ENCODE results near the gene LARGE2. TPM values are rescaled to one million over a fixed set of nuclear protein-coding genes. Genes with fewer than 3 reads are reported as not detected.

LARGE2 gene
- total and polyA plus RNA-seq, 2 experiments from 2014 or later, result 4.3 to 9.7 TPM

DNA sequence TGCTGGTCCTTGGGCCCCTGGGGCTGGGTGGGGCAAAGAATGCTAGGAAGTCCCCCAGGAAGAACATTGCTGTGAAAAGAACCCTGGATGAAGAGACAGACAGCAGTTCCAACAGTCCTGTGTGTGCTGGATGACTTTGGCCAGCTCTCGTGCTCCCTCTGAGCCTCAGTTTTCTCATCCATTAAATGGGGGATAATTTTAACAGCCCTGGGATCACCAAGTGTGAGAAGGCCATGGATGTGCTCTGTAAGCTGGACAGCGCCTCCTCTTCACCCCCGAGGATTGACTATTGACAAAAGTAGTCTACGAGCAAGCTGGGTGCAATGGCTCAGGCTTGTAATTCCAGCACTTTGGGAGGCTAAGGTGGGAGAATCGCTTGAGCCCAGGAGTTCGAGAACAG, 2.5 kb downstream of the LARGE2 start:
- H3K4me3 ChIP-seq, result no peak overlapping the region
- no peaks in the 10 kb centered on the region for H3K79me2 ChIP-seq
- H3K9me3 ChIP-seq (ENCODE audit: low read depth), result no peaks in the 10 kb centered on the region
- H3K4me2 ChIP-seq, result no peak overlapping the region
- no peaks in the 10 kb centered on the region for H4K20me1 ChIP-seq (ENCODE audit: insufficient read depth, poor library complexity, severe bottlenecking)
- H2AFZ ChIP-seq, result no peak overlapping the region
- no peak for DNase-seq (ENCODE audit: low spot score)
- no peaks in the 10 kb centered on the region for H3K9me2 ChIP-seq (replicated peaks; ENCODE audit: insufficient read depth)
- peaks cover 8% of the 10 kb centered on the region for H3K27me3 ChIP-seq
- H3K4me1 ChIP-seq (ENCODE audit: insufficient read depth), result peaks cover 12% of the 10 kb centered on the region
- no peak overlapping the region for H3K27ac ChIP-seq
- TF ChIP-seq EZH2phosphoT487 (IDR thresholded peaks at IDR 0.05; ENCODE audit: low read depth, severe bottlenecking, unreplicated experiment) (no peak), EZH2 (IDR thresholded peaks at IDR 0.05; ENCODE audit: borderline replicate concordance) (no peak)
- TF ChIP-seq, protein P1, sequence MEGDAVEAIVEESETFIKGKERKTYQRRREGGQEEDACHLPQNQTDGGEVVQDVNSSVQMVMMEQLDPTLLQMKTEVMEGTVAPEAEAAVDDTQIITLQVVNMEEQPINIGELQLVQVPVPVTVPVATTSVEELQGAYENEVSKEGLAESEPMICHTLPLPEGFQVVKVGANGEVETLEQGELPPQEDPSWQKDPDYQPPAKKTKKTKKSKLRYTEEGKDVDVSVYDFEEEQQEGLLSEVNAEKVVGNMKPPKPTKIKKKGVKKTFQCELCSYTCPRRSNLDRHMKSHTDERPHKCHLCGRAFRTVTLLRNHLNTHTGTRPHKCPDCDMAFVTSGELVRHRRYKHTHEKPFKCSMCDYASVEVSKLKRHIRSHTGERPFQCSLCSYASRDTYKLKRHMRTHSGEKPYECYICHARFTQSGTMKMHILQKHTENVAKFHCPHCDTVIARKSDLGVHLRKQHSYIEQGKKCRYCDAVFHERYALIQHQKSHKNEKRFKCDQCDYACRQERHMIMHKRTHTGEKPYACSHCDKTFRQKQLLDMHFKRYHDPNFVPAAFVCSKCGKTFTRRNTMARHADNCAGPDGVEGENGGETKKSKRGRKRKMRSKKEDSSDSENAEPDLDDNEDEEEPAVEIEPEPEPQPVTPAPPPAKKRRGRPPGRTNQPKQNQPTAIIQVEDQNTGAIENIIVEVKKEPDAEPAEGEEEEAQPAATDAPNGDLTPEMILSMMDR (IDR thresholded peaks at IDR 0.05; ENCODE audit: poor library complexity), result no peak
- no peaks in the 10 kb centered on the region for H3K36me3 ChIP-seq (replicated peaks; ENCODE audit: insufficient read depth, low read depth)
- 91% methylated on average over 6 of the region's 6 CpGs for whole genome bisulfite sequencing (ENCODE audit: low lambda C conversion rate, missing lambda C conversion rate)

GRCh38 chr11:45925550-45925949, 3.1 kb downstream of the LARGE2 start:
- H3K4me1 ChIP-seq (ENCODE audit: insufficient read depth), result peaks cover 12% of the 10 kb centered on the region
- H3K4me3 ChIP-seq, result no peak overlapping the region
- H3K27ac ChIP-seq, result no peak overlapping the region
- no peaks in the 10 kb centered on the region for H3K9me3 ChIP-seq (ENCODE audit: low read depth)
- H3K4me2 ChIP-seq, result no peak overlapping the region
- no peaks in the 10 kb centered on the region for H3K36me3 ChIP-seq (replicated peaks; ENCODE audit: insufficient read depth, low read depth)
- H3K79me2 ChIP-seq, result no peaks in the 10 kb centered on the region
- WGBS (ENCODE audit: low lambda C conversion rate, missing lambda C conversion rate), result 90% methylated on average over 3 of the region's 3 CpGs
- peaks cover 8% of the 10 kb centered on the region for H3K27me3 ChIP-seq
- no peak for DNase-seq (ENCODE audit: low spot score)
- H3K9me2 ChIP-seq (replicated peaks; ENCODE audit: insufficient read depth), result no peaks in the 10 kb centered on the region
- no peaks in the 10 kb centered on the region for H4K20me1 ChIP-seq (ENCODE audit: insufficient read depth, poor library complexity, severe bottlenecking)
- no peak overlapping the region for H2AFZ ChIP-seq
- TF ChIP-seq EZH2 (IDR thresholded peaks at IDR 0.05; ENCODE audit: borderline replicate concordance), result no peak
- TF ChIP-seq, protein P1 (IDR thresholded peaks at IDR 0.05; ENCODE audit: poor library complexity), result no peak

DNA sequence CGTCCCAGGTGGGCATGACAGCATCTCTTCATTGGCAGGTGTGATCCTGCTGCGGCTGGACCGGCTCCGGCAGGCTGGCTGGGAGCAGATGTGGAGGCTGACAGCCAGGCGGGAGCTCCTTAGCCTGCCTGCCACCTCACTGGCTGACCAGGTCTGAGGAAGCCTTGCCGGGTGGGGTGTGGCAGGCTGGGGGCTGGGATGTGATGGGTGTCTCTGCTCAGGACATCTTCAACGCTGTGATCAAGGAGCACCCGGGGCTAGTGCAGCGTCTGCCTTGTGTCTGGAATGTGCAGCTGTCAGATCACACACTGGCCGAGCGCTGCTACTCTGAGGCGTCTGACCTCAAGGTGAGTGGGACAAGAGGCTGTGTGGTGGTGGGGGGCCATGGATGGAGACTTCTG, 3.5 kb downstream of the LARGE2 start:
- H3K27me3 ChIP-seq, result peaks cover 8% of the 10 kb centered on the region
- peaks cover 12% of the 10 kb centered on the region for H3K4me1 ChIP-seq (ENCODE audit: insufficient read depth)
- H3K9me3 ChIP-seq (ENCODE audit: low read depth), result no peaks in the 10 kb centered on the region
- H2AFZ ChIP-seq, result no peak overlapping the region
- no peak overlapping the region for H3K27ac ChIP-seq
- no peaks in the 10 kb centered on the region for H3K9me2 ChIP-seq (replicated peaks; ENCODE audit: insufficient read depth)
- no peaks in the 10 kb centered on the region for H4K20me1 ChIP-seq (ENCODE audit: insufficient read depth, poor library complexity, severe bottlenecking)
- no peaks in the 10 kb centered on the region for H3K79me2 ChIP-seq
- H3K4me3 ChIP-seq, result no peak overlapping the region
- H3K36me3 ChIP-seq (replicated peaks; ENCODE audit: insufficient read depth, low read depth), result no peaks in the 10 kb centered on the region
- 69% methylated on average over 12 of the region's 12 CpGs for WGBS (ENCODE audit: low lambda C conversion rate, missing lambda C conversion rate)
- TF ChIP-seq EZH2 (IDR thresholded peaks at IDR 0.05; ENCODE audit: borderline replicate concordance) (no peak), EZH2phosphoT487 (IDR thresholded peaks at IDR 0.05; ENCODE audit: low read depth, severe bottlenecking, unreplicated experiment) (no peak)
- TF ChIP-seq, protein P1 (IDR thresholded peaks at IDR 0.05; ENCODE audit: poor library complexity), result no peak
- DNase-seq (ENCODE audit: low spot score), result no peak
- H3K4me2 ChIP-seq, result no peak overlapping the region

Data from hepatocyte (in vitro differentiated cells).